ENCODE results near the gene HEPHL1.

HEPHL1 gene

GRCh38 chr11:94129512-94130297 lies 108.6 kb downstream of the HEPHL1 start:
- H3K9me3 ChIP-seq (ENCODE audit: control insufficient read depth, insufficient read depth, low read length), result no peaks in the 10 kb centered on the region
- peak overlapping the region; percentile 88 for H3K27ac ChIP-seq (ENCODE audit: low read depth, low read length)
- no peaks in the 10 kb centered on the region for H3K36me3 ChIP-seq (ENCODE audit: control insufficient read depth, insufficient read depth, low read length)
- H3K4me1 ChIP-seq (ENCODE audit: control insufficient read depth, insufficient read depth, low read length), result peaks cover 51% of the 10 kb centered on the region
- peak overlapping the region; percentile 88 for H3K9ac ChIP-seq (ENCODE audit: low read depth, low read length)
- peak overlapping the region; percentile 87 for H3K4me3 ChIP-seq (ENCODE audit: low read depth, low read length)
- H3K27me3 ChIP-seq (ENCODE audit: control insufficient read depth, insufficient read depth, low read length), result peaks cover 3% of the 10 kb centered on the region; the same call in 1 of the 2 replicates

- Histone ChIP-seq H3K27me3 (ENCODE audit: control insufficient read depth, insufficient read depth, low read length) (peaks cover 3% of the 10 kb centered on the region; the same call in 1 of the 2 replicates), H3K4me1 (ENCODE audit: control insufficient read depth, insufficient read depth, low read length) (peaks cover 54% of the 10 kb centered on the region), H3K9me3 (ENCODE audit: control insufficient read depth, insufficient read depth, low read length) (no peaks in the 10 kb centered on the region), H3K36me3 (ENCODE audit: control insufficient read depth, insufficient read depth, low read length) (no peaks in the 10 kb centered on the region), H3K9ac (ENCODE audit: low read depth, low read length) (0 out of 2 replicates have a peak overlapping the region, but pooled peaks have one; percentile 27), H3K27ac (ENCODE audit: low read depth, low read length) (no peak overlapping the region), H3K4me3 (ENCODE audit: low read depth, low read length) (peak overlapping the region; percentile 87)
Measured at GRCh38 chr11:94130298-94131046, 109.3 kb downstream of the HEPHL1 start.

DNA sequence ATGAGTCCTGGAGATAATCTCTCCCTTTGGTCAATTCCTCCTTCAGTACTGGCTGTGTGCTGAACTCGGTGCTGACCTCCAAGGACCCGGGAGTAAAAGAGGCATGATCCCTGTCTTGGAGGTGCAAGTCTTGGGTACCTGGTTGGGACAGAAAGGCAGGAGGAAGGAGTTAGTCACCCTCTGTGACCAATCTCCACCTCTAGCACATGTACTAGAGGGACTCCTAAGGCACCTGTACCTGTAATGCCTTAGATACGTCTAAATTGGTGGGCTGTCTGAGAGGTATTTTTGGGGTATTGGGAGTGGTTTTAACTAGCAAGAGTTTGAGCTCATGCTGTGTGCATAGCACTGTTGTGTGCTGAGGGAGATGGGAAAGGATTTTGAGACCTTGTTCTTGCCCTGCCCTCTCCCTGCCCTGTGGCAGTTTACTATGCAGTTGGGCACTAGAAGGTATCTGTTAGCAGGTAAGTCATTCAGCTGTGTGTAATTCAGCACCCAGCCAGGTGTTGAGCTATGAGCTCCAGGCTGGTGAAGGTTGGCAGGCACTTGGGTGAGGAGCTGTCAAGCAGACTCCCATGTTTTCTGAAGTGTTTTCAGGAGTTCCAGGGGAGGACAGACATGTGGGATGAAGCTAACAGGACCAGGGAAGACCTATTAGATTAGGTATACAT lies 110.0 kb downstream of the HEPHL1 start:
- peaks cover 3% of the 10 kb centered on the region; the same call in 1 of the 2 replicates for H3K27me3 ChIP-seq (ENCODE audit: control insufficient read depth, insufficient read depth, low read length)
- H3K36me3 ChIP-seq (ENCODE audit: control insufficient read depth, insufficient read depth, low read length), result no peaks in the 10 kb centered on the region
- H3K9me3 ChIP-seq (ENCODE audit: control insufficient read depth, insufficient read depth, low read length), result no peaks in the 10 kb centered on the region
- peaks cover 60% of the 10 kb centered on the region for H3K4me1 ChIP-seq (ENCODE audit: control insufficient read depth, insufficient read depth, low read length)
- H3K9ac ChIP-seq (ENCODE audit: low read depth, low read length), result no peak overlapping the region
- H3K4me3 ChIP-seq (ENCODE audit: low read depth, low read length), result peak overlapping the region; percentile 87
- no peak overlapping the region for H3K27ac ChIP-seq (ENCODE audit: low read depth, low read length)

DNA sequence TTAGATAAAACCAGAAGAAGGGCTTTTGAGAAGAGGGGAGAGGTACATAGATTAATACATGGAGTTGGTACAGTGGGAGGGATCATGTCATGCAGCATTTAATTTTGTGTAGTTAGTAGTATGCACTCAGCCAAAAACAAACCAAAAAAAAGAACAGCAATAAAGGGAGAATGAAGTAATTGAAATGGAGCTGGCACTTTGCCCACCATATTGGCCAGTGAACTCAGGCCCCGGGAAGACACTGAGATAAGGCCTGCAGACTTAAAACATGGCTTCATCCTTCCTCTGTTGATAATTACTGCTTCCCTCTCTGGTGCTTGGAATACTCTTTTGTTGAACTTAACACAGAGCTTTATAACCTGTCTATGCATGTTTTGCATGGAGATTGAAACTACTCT lies 110.6 kb downstream of the HEPHL1 start:
- no peaks in the 10 kb centered on the region for H3K36me3 ChIP-seq (ENCODE audit: control insufficient read depth, insufficient read depth, low read length)
- no peak overlapping the region for H3K9ac ChIP-seq (ENCODE audit: low read depth, low read length)
- peaks cover 60% of the 10 kb centered on the region for H3K4me1 ChIP-seq (ENCODE audit: control insufficient read depth, insufficient read depth, low read length)
- H3K27me3 ChIP-seq (ENCODE audit: control insufficient read depth, insufficient read depth, low read length), result peaks cover 3% of the 10 kb centered on the region; the same call in 1 of the 2 replicates
- H3K27ac ChIP-seq (ENCODE audit: low read depth, low read length), result no peak overlapping the region
- no peaks in the 10 kb centered on the region for H3K9me3 ChIP-seq (ENCODE audit: control insufficient read depth, insufficient read depth, low read length)
- 0 out of 2 replicates have a peak overlapping the region, but pooled peaks have one; percentile 87 for H3K4me3 ChIP-seq (ENCODE audit: low read depth, low read length)

DNA sequence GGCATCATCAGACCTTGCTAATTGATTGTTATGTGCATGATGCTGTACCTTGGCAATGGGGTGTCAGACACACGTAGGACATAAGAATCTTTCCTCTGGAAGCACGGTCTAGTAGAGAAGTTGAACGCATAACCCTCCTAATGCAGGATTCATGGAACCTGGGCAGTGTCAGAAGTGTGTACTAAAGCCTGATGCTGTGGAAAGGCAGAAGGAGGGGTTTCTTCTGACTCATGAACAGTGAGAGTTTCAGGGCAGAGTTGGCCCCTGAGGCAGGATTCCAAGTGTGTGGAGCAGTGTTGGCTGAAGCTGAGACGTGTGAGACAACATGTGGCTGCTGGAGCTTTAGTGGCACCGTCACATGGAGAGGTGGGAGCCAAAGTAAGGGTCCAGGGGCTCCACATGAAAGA lies 111.0 kb downstream of the HEPHL1 start:
- H3K36me3 ChIP-seq (ENCODE audit: control insufficient read depth, insufficient read depth, low read length), result no peaks in the 10 kb centered on the region
- no peak overlapping the region for H3K9ac ChIP-seq (ENCODE audit: low read depth, low read length)
- H3K27me3 ChIP-seq (ENCODE audit: control insufficient read depth, insufficient read depth, low read length), result peaks cover 2% of the 10 kb centered on the region; the same call in 1 of the 2 replicates
- H3K4me3 ChIP-seq (ENCODE audit: low read depth, low read length), result 0 out of 2 replicates have a peak overlapping the region, but pooled peaks have one; percentile 24
- H3K9me3 ChIP-seq (ENCODE audit: control insufficient read depth, insufficient read depth, low read length), result no peaks in the 10 kb centered on the region
- H3K27ac ChIP-seq (ENCODE audit: low read depth, low read length), result no peak overlapping the region
- H3K4me1 ChIP-seq (ENCODE audit: control insufficient read depth, insufficient read depth, low read length), result peaks cover 59% of the 10 kb centered on the region

DNA sequence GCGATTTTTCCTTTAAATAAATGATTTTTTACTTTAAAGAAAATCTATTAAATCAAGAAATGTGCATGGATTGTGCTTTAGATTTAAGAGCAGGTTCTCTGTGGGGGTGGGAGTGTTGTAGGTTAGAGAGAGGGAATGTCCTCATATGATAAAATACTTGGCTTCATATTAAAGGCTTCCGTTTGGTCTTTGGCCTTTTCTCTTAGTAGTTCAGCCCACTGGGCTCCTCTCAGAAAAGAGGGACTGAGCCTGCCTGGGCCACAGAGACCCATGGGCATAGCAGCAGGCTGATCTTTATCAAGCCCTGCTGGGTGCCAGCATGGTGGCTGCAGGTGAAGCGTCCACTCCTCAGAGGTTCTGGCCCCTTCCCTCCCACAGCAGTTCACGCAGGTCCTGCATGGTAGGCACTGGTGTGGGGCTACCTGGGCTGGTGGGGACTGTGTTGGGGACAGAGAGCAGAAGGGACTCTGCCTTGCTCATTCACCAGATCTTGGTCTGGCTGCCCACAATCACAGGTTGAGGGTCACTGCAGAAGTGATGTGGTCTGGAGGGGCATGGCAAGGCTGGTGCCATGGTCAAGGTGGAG lies 111.8 kb downstream of the HEPHL1 start:
- H3K9ac ChIP-seq (ENCODE audit: low read depth, low read length), result no peak overlapping the region
- no peak overlapping the region for H3K4me3 ChIP-seq (ENCODE audit: low read depth, low read length)
- H3K27me3 ChIP-seq (ENCODE audit: control insufficient read depth, insufficient read depth, low read length), result no peaks in the 10 kb centered on the region
- peaks cover 54% of the 10 kb centered on the region for H3K4me1 ChIP-seq (ENCODE audit: control insufficient read depth, insufficient read depth, low read length)
- no peak overlapping the region for H3K27ac ChIP-seq (ENCODE audit: low read depth, low read length)
- H3K9me3 ChIP-seq (ENCODE audit: control insufficient read depth, insufficient read depth, low read length), result no peaks in the 10 kb centered on the region
- no peaks in the 10 kb centered on the region for H3K36me3 ChIP-seq (ENCODE audit: control insufficient read depth, insufficient read depth, low read length)

GRCh38 chr11:94133752-94134151 lies 112.6 kb downstream of the HEPHL1 start:
- H3K27me3 ChIP-seq (ENCODE audit: control insufficient read depth, insufficient read depth, low read length), result no peaks in the 10 kb centered on the region
- no peaks in the 10 kb centered on the region for H3K9me3 ChIP-seq (ENCODE audit: control insufficient read depth, insufficient read depth, low read length)
- no peak overlapping the region for H3K27ac ChIP-seq (ENCODE audit: low read depth, low read length)
- H3K4me3 ChIP-seq (ENCODE audit: low read depth, low read length), result no peak overlapping the region
- no peak overlapping the region for H3K9ac ChIP-seq (ENCODE audit: low read depth, low read length)
- H3K36me3 ChIP-seq (ENCODE audit: control insufficient read depth, insufficient read depth, low read length), result no peaks in the 10 kb centered on the region
- peaks cover 54% of the 10 kb centered on the region for H3K4me1 ChIP-seq (ENCODE audit: control insufficient read depth, insufficient read depth, low read length)

DNA sequence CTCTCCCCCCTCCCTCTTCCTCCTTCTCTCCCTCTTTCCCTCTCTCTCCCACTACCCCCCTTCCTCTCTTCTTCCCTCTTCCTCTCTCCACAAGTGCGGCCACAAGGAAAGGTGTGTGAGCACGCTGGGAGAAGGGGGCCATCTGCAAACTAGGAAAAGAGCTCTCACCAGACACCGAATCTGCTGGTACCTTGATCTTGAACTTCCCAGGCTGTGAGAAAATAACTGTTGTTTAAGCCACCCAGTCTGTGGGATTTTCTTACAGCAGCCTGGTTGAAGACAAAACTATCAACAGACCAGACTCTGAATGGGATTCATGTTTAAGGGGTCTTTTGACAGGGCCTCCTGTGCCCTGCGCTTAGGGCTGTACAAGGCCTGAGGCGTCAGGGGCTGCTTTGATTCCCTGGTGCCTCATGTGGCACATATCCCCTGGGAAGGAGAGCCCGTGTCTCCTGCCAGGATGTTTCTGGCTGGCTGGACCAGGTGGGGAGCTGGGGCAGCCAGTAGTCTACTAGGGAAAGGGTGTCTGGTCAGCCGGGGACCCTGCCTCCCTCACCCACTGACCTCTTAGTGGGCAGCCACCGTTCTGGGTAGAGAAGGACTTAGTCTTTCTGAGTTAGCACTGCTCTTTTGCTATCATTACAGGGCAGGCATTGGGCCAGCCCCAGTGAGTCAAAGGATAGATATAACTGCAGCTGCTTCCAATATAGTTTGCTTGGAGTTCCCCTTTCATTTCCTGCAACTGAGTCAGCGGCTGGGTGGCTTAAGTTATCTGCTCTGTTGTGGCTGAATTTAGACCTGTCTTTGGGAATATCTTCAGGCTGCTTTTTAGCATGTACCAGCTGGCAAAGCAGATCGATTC lies 113.7 kb downstream of the HEPHL1 start:
- no peak overlapping the region for H3K9ac ChIP-seq (ENCODE audit: low read depth, low read length)
- H3K27ac ChIP-seq (ENCODE audit: low read depth, low read length), result no peak overlapping the region
- H3K36me3 ChIP-seq (ENCODE audit: control insufficient read depth, insufficient read depth, low read length), result no peaks in the 10 kb centered on the region
- no peak overlapping the region for H3K4me3 ChIP-seq (ENCODE audit: low read depth, low read length)
- H3K27me3 ChIP-seq (ENCODE audit: control insufficient read depth, insufficient read depth, low read length), result no peaks in the 10 kb centered on the region
- peaks cover 54% of the 10 kb centered on the region for H3K4me1 ChIP-seq (ENCODE audit: control insufficient read depth, insufficient read depth, low read length)
- H3K9me3 ChIP-seq (ENCODE audit: control insufficient read depth, insufficient read depth, low read length), result no peaks in the 10 kb centered on the region

- Histone ChIP-seq H3K4me1 (ENCODE audit: control insufficient read depth, insufficient read depth, low read length) (peaks cover 45% of the 10 kb centered on the region), H3K27ac (ENCODE audit: low read depth, low read length) (no peak overlapping the region)
Measured at GRCh38 chr11:94139416-94139815, 118.3 kb downstream of the HEPHL1 start.

DNA sequence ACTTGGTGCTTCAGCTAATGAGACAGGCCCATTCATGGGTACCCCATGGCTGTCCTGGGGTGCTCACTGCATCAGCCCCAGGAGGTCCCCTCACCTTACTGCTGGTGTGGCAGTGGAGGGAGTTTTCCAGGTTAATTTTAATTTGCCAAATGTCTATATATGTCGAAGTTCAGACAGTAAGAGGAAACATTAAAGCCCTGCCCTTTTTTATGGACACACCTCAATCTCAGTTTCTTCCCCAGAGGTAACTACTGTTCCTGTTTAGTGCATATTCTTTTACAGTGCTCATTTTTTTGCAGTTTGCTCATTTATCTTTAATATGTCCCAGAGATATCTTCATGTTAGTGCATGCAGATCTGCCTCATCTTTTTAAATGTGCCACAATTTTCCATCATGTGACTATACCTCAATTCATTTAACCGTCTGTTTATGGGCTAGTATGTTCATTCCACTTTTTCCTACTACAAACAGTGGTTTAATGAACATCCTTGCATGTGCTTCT lies 119.1 kb downstream of the HEPHL1 start:
- H3K9me3 ChIP-seq (ENCODE audit: control insufficient read depth, insufficient read depth, low read length), result no peaks in the 10 kb centered on the region
- no peaks in the 10 kb centered on the region for H3K36me3 ChIP-seq (ENCODE audit: control insufficient read depth, insufficient read depth, low read length)
- H3K27ac ChIP-seq (ENCODE audit: low read depth, low read length), result no peak overlapping the region

More at GRCh38 chr11:94139416-94139815, 118.3 kb downstream of the HEPHL1 start:
- Histone ChIP-seq H3K9me3 (ENCODE audit: control insufficient read depth, insufficient read depth, low read length) (no peaks in the 10 kb centered on the region), H3K4me3 (ENCODE audit: low read depth, low read length) (no peak overlapping the region), H3K9ac (ENCODE audit: low read depth, low read length) (no peak overlapping the region), H3K36me3 (ENCODE audit: control insufficient read depth, insufficient read depth, low read length) (no peaks in the 10 kb centered on the region), H3K27me3 (ENCODE audit: control insufficient read depth, insufficient read depth, low read length) (no peaks in the 10 kb centered on the region)

More for the DNA sequence above, 119.1 kb downstream of the HEPHL1 start:
- peaks cover 40% of the 10 kb centered on the region for H3K4me1 ChIP-seq (ENCODE audit: control insufficient read depth, insufficient read depth, low read length)
- no peaks in the 10 kb centered on the region for H3K27me3 ChIP-seq (ENCODE audit: control insufficient read depth, insufficient read depth, low read length)
- H3K9ac ChIP-seq (ENCODE audit: low read depth, low read length), result no peak overlapping the region
- no peak overlapping the region for H3K4me3 ChIP-seq (ENCODE audit: low read depth, low read length)

All from HUES48 (cell line).